NCI-H2107 (cell line): ENCODE results near the gene GOSR2.

Experiments used
- DNase-seq: peaks from one replicate; lab custom pipeline; 2025; lab: John Stamatoyannopoulos, UW

Gene GOSR2

GRCh38 chr17:46922804-46923635 is at the start of gene GOSR2:
TSS of gene GOSR2 (plus strand) at chr17:46923160. CDS start at chr17:46923193, 33 bp downstream.
- DNase-seq, result peak; percentile 89

- DNase-seq, result no peak
Observed at GRCh38 chr17:46873941-46874645, 48.9 kb upstream of the GOSR2 start.

DNA sequence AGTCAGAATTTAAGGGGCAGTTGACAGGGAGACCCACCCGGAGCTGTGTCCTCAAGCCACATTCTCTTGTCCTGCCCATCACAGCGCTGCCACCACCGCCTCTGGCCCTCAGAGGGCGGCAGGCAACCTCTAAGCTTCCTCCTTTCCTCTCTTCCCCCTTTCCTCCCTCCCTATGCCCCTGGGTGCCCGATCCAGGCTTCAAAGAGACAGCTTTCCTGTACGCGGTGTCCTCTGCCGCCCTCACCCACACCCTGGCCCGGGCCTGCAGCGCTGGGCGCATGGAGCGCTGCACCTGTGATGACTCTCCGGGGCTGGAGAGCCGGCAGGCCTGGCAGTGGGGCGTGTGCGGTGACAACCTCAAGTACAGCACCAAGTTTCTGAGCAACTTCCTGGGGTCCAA is 48.1 kb upstream of the GOSR2 start:
- peak; percentile 28 for DNase-seq

DNA sequence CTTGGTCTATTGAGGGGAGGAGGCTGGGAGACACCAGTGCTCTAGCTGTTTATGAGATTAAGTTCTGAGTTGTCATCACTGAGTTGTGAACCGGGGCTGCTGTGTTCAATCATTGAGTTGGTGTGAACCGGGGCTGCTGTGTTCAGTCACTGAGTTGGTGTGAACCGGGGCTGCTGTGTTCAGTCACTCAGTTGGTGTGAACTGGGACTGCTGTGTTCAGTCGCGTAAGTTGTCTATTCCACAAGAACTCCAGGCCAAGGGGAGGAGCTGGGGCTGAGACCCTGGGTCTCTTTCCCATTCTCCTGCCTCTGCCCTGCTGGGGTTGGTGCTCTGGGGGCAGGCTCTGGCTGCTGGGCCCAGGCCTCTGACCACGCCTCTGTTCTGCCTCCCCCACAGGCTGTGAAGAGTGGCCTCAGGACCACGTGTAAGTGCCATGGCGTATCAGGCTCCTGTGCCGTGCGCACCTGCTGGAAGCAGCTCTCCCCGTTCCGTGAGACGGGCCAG is 47.1 kb upstream of the GOSR2 start:
- DNase-seq, result peak; percentile 43

DNA sequence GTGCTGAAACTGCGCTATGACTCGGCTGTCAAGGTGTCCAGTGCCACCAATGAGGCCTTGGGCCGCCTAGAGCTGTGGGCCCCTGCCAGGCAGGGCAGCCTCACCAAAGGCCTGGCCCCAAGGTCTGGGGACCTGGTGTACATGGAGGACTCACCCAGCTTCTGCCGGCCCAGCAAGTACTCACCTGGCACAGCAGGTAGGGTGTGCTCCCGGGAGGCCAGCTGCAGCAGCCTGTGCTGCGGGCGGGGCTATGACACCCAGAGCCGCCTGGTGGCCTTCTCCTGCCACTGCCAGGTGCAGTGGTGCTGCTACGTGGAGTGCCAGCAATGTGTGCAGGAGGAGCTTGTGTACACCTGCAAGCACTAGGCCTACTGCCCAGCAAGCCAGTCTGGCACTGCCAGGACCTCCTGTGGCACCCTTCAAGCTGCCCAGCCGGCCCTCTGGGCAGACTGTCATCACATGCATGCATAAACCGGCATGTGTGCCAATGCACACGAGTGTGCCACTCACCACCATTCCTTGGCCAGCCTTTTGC is 46.5 kb upstream of the GOSR2 start:
- peak; percentile 48 for DNase-seq

DNA sequence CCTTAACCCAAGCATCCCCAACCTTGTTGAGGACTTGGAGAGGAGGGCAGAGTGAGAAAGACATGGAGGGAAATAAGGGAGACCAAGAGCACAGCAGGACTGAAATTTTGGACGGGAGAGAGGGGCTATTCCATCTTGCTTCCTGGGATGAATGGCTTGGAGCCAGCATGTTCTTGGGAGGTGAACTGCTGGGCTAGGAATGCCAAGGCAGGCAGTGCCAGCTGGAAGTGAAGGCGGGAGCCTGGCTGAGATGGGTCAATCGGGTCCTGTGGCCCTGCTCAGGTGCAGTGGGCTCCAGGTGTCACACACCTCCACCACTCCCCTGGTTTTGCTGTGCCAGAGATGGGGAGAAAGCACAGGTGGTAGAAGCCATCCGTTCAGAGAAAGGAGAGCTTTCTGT is 46.0 kb upstream of the GOSR2 start:
- DNase-seq, result no peak

DNA sequence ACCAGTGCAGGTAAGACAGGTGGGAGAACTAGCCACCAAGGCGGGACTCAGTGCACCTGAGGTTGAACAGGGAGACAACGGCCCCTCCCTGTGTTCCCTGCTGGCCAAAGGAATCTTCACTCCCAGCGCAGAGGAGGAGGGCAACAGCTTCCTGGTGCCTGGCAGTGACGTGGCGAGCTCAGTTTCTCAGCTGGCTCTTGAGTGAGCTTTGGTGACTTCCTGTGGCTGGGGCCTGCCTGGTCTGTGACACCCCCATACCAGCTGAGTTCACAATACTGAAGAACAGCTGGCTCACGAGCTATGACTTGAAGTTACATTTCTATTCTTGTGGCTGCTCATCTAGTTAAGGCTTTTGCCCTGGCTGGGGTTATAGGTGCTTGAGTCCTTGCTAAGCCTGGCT is 45.5 kb upstream of the GOSR2 start:
- DNase-seq, result no peak

- DNase-seq, result no peak
Observed at GRCh38 chr17:46878055-46878454, 44.9 kb upstream of the GOSR2 start.

DNA sequence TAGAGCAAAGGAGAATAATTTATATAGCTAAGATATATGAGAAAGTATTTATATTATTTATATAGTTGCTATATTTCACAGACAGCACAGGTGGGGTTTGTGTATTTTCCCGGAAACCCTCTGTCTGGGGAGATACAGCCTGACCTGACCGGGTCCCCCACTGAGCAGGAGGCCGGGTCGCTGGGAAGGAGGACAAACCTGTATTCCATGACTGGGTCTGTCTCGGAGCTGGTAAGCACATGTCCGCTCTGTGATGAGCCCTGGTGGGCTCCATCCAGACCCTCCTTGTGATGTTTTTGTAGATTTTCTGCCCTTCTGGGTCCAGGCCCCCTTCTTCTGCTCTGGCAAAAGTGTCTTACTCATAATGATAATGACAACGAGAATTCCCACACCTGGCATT is 43.9 kb upstream of the GOSR2 start:
- no peak for DNase-seq

- no peak for DNase-seq
Observed at GRCh38 chr17:46881015-46881414, 41.9 kb upstream of the GOSR2 start.

DNA sequence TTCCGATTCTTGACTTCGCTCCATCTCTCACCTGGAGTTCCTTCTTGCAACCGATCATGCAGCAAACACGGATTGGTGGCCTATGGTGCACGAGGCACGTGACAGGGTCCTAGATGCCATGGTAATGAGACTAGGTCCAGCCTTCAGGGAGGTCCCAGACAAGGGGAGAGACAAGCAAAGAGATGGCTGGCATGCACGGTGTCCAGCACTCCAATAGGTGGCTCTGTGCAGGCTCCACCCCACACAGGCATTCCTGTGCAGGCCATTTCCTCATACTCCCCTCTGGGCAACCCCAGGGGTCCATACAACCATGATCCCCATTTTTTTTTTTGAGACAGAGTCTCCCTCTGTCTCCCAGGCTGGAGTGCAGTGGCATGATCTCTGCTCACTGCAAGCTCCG is 40.3 kb upstream of the GOSR2 start:
- no peak for DNase-seq

DNA sequence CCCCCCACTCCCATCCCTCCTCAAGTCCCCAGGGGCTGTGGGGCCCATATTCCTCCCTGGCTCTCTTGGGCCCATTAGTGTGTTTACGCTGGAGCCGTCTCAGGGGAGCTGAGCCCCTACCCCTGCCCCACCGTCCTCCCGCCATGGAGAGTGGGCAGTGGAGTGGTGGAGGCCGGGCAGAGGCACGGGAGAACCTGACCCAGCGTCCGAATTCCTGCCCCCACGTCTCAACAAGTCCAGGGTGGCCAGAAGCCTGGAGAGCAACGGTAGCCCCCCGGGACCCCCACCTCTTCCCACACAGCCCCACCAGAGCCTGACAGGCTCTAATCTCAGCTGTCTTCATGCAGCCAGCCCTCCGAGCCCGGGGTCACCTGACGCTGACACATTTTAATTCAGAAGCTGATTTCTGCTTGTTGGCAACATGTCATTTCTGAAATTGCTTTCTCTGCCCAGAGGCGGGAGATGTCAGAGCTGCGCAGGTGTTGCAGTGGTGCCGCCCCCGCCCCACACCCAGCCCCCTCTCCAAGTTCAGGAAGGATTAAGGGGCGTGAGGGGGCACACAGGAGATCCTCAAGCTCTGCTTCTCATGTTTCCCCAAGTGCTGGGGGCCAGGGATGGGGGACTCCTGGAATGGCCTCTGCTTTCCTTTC is 39.0 kb upstream of the GOSR2 start:
- no peak for DNase-seq

DNA sequence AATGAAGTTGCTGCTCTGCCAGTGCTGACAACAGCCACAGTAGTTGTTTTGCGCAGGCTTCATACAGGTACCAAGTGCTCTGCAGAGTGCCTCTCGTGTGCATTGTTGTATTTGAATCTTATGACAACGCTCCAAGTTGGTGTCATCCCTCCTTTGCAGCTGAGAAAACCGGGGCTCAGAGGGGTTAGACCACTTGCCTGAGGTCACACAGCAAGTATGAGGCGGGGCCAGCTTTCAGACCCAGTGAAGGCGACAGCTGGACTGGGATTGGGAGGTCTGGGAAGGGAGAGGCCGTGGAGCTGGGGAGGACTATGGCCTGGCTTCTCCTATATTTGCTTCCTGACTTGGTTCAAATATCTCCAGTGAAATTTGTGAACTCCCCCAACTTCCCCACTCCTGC is 38.4 kb upstream of the GOSR2 start:
- no peak for DNase-seq

GRCh38 chr17:46885415-46886309 is 37.3 kb upstream of the GOSR2 start:
- DNase-seq, result no peak

GRCh38 chr17:46886310-46886663 is 36.7 kb upstream of the GOSR2 start:
- no peak for DNase-seq

GRCh38 chr17:46887717-46888116 is 35.2 kb upstream of the GOSR2 start:
- no peak for DNase-seq

DNA sequence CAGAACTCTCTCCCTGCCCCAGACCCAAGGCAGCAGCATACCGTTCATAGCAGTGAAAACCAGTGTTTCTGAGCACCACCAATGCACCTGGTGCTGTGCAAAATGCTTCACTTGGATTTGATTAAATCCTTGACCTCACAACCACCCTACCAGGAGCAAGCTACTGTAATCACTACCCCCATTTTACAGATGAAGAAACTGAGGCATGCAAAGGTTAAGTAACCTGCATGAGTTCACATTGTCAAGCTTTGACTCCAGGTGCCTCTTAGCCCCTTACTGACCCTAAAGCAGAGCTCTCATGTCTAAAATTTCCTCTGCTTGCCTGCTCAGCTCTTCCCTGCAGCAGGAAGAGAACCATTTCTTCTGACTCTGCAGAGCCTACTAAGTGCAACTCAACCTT is 34.2 kb upstream of the GOSR2 start:
- DNase-seq, result no peak

DNA sequence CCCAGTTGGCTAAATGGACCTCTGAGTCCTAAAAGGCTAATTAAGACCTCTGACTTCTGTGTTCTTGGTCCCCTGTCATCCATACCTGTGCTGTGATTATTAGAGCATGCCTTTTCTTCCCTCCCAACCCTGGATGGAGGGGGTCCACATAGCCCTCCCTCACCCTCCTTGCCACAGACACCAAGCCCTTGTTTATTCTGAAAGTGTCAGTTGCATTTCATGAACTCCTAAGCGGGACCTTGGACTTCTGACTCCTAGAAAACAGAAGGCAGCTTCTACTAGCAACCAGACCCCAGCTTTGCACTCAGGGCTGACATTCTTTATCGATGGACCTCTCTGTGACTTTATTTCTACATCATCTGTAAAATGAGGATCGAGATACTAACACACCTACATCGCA is 33.4 kb upstream of the GOSR2 start:
- no peak for DNase-seq

DNA sequence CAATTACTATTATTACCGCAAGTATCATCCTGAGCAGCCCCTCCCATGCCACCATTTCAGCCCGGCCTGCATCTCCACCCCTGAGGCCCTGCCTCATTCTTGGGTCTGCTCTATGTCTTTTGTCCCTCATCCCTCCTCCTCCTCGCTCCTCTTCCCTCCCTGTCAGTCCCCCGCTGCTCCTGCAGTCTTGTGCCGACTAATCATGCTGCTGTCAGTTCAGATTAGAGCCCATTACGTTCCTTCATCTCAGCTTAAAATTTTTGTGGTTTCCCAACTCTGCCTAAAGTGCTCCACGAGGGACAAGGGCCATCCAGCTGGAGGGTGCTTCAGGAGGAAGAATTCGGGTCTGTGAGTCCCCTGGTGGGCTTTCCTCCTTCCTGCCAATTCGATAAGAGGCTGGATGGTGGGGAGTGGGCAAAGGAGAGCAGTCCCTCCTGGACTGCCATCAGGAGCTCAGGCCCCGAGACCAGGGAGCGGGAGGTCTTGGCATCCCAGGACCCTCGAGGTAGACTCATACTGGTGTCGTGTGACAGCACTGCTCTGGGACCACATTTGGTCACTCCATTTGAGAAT is 32.9 kb upstream of the GOSR2 start:
- DNase-seq, result no peak

- DNase-seq, result no peak
Observed at GRCh38 chr17:46890638-46891037, 32.3 kb upstream of the GOSR2 start.

- no peak for DNase-seq
Observed at GRCh38 chr17:46892192-46892703, 30.7 kb upstream of the GOSR2 start.
